Naive thymus-derived CD8-positive, alpha-beta T cell (primary cell): ENCODE data around the gene TREM1. TPM values are rescaled to one million over a fixed set of nuclear protein-coding genes. Genes with fewer than 3 reads are reported as not detected.
"Not testable (repeated sequence)": the region's sequence is repeated elsewhere in the genome, so short reads cannot be mapped to it uniquely, and the experiment has no call there.

Source experiments
- ATAC-seq, 2 donors: fragments of 150-1000 bp; cut with Tn5 transposase in 1 of 2; sonication (Bioruptor Pico), chemical (Tn5 transposase) in 1 of 2; 1 replicate in 1 of 2; 2 replicates in 1 of 2; pipeline ENCODE4 v1.10.0; 2021; ENCODE audit warnings: mild to moderate bottlenecking in 2 of 2, moderate library complexity in 2 of 2
- POLR2A ChIA-PET: fragments of 350-600 bp; sonication (Branson Sonifier 250); formaldehyde crosslinking; loops from one replicate; lab custom pipeline; 2021; ENCODE audit warnings: antibody characterized with exemption; lab: Charles Lee
- DNase-seq, 10 donors: peaks; one replicate each; pipeline versions ENCODE4 v3.0.0 to v3.0.0-alpha.2; 2020 to 2022
- H3K27ac Mint-ChIP-seq, 10 donors: one replicate each; pipeline ENCODE4 v1.8.0; 2020 to 2022; ENCODE audit warnings: mild to moderate bottlenecking in 10 of 10, mixed read lengths in 10 of 10, moderate library complexity in 4 of 10, inconsistent platforms in 1 of 10
- H3K27me3 Mint-ChIP-seq, 5 donors: one replicate each; pipeline ENCODE4 v1.8.0; 2021 to 2022; ENCODE audit warnings: mixed read lengths in 5 of 5
- H3K36me3 Mint-ChIP-seq, 3 donors: one replicate each; pipeline ENCODE4 v1.8.0; 2020 to 2022; ENCODE audit warnings: mixed read lengths in 3 of 3, mild to moderate bottlenecking in 2 of 3, inconsistent platforms in 1 of 3
- H3K4me1 Mint-ChIP-seq, 4 donors: one replicate each; pipeline ENCODE4 v1.8.0; 2021 to 2022; ENCODE audit warnings: mixed read lengths in 4 of 4
- H3K4me3 Mint-ChIP-seq, 10 donors: one replicate each; pipeline ENCODE4 v1.8.0; 2020 to 2022; ENCODE audit warnings: mild to moderate bottlenecking in 10 of 10, mixed read lengths in 10 of 10, moderate library complexity in 6 of 10, inconsistent platforms in 1 of 10
- H3K9me3 Mint-ChIP-seq, 9 donors: one replicate each; pipeline ENCODE4 v1.8.0; 2020 to 2022; ENCODE audit warnings: mixed read lengths in 9 of 9, mild to moderate bottlenecking in 3 of 9, inconsistent platforms in 1 of 9, moderate library complexity in 1 of 9
- polyA plus RNA-seq, 3 donors: library from polyadenylated mRNA; unstranded; fragments of 300-500 nt; fragmentation: Illumina TruSeq; gene quantifications; one replicate each; pipeline ENCODE4 v1.2.3, GENCODE V29; 2021
- total RNA-seq, 8 experiments: library from RNA in 2 of 8; stranded (reverse) in 2 of 8; gene quantifications; one replicate each; pipeline ENCODE4 v1.2.3 and lab custom pipeline; 2021 to 2026

Gene TREM1
- total and polyA plus RNA-seq, 5 experiments from 2014 or later: 0.36 TPM; not detected in 4

DNA sequence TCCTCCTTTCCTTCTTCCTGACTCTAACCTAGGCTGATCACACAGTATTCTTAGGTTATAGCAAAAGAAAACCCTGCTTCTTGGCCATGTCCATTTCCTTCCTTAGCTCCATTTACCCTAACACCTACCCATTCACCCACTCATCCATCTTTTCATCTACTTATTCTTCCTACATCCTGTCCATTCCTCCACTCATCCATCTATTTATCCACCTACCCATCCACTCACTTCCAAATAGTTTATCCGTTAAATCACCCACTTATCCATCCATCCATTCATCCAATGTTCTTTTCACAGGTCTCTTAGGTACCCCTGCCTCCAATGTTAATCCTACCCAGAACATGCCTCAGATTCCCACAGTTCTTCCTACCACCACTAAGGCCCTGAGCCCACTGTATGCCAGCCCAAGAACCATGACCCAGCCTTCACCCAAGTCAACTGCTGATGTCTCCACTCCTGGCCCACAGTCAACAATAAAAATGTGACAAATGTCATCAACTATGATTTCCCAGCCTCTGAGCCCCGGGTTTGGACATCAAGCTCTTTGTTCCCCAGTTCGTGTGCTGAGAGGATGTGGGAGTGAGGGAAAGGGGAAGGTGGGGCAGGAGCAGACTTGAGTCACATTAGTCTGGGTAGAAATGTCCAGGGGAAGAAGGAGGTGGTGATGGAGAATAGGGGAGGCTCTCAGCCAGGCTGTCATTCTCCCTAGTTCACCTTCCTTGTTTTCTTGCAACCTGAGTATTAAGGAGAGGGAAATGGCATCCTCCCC lies 33.9 kb downstream of the TREM1 start:
- Mint-ChIP-seq H3K9me3 (peaks cover 0 to 2% (median 0%) of the 10 kb centered on the region in 9 donors), H3K27ac (peak overlapping the region in 1 of 10 donors; percentile 0), H3K4me3 (no peak overlapping the region), H3K27me3 (peaks cover 0 to 3% (median 0%) of the 10 kb centered on the region in 5 donors), H3K36me3 (peaks cover 0 to under 1% (median 0%) of the 10 kb centered on the region in 3 donors), H3K4me1 (peaks cover 15 to 29% (median 18%) of the 10 kb centered on the region in 4 donors)
- POLR2A ChIA-PET: no interaction called here
- DNase-seq: no peak
- no peak for ATAC-seq

DNA sequence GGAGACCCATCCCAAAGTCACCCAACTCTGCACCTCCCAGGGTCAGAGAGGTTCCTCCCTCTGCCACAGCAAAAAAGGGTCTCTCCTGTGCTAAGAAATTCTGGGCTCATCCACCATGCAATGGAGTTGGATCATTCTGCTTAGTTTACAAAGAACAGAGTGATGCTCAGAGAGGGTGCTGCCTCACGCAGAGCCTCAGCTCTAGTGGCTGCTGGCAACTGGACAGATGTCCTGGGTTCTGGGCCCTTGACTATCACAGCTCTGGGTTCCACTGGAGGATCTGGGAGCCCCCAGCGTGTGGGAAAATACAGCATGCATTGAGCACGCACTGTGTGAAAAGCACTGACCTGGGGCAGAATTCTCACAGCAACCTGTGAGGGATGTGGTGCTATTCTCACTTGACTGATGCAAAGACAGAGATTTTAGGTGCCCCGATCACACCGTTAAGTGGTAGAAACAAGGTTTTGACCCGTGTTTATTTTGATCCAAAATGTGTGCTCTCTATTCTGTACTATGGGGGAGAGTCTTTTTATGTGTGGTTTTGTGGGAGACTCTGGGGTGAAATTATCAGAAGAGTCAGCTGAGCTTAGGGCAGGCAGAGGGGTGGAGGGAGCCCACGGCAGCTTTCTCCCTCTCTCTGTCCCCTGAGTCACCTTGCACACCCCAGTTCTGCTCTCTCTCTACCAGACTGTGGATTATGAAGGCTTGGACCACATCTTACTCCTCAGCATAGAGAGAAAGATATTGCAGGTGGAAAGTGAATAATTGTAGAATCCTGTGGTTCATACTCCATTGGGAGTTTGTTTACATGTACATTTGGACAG lies 38.4 kb downstream of the TREM1 start:
- peaks cover 14 to 30% (median 23%) of the 10 kb centered on the region in 4 donors for H3K4me1 Mint-ChIP-seq
- peak in 1 of 2 donors; percentile 36 for ATAC-seq
- H3K9me3 Mint-ChIP-seq: peaks cover 0 to 4% (median 0%) of the 10 kb centered on the region in 9 donors
- POLR2A ChIA-PET: no interaction called here
- H3K27ac Mint-ChIP-seq: peak overlapping the region in 7 of 10 donors; percentile 11 to 87 (median 58)
- H3K36me3 Mint-ChIP-seq: no peaks in the 10 kb centered on the region
- H3K4me3 Mint-ChIP-seq: peak overlapping the region in 6 of 10 donors; percentile 20 to 49 (median 31)
- DNase-seq: no peak
- H3K27me3 Mint-ChIP-seq: peaks cover 0 to 3% (median 0%) of the 10 kb centered on the region in 5 donors

DNA sequence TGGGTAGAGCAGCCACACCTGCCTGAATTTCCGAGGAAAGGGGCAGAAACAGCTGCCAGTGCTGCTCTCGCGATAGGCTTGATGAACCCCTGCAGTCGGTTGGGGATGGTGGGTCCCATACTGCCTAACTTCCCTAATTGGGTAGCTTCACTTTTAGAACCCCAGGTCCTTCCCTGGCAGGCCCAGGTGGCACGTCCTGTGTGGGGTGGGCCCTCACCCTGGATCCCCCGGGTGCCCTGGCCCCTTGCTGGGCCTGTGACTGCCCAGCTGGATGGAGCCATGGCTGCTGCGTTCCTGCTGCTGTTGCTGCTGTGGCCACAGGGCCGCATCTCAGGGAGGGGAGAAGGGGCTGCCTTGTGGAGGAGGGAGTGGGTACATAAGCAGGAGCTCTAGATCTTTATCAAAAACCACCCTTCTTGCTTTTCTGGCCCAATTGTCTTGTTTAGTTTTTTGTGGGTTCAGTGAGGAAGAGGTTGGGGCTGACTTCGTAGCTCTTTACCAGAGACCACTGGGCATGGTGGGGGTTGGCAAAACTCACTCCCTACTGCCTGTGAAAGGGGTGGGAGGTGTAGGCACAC lies 39.1 kb downstream of the TREM1 start:
- Mint-ChIP-seq H3K27me3 (peaks cover 0 to 3% (median 0%) of the 10 kb centered on the region in 5 donors), H3K4me1 (peaks cover 14 to 36% (median 26%) of the 10 kb centered on the region in 4 donors), H3K36me3 (no peaks in the 10 kb centered on the region), H3K4me3 (peak overlapping the region in 6 of 10 donors; percentile 20 to 49 (median 31)), H3K27ac (peak overlapping the region in 7 of 10 donors; percentile 11 to 87 (median 58)), H3K9me3 (peaks cover 0 to 4% (median 0%) of the 10 kb centered on the region in 9 donors)
- ATAC-seq (peak in 1 of 2 donors; percentile 46), DNase-seq (peak in 1 of 10 donors; percentile 0)
- POLR2A ChIA-PET: no interaction called here

DNA sequence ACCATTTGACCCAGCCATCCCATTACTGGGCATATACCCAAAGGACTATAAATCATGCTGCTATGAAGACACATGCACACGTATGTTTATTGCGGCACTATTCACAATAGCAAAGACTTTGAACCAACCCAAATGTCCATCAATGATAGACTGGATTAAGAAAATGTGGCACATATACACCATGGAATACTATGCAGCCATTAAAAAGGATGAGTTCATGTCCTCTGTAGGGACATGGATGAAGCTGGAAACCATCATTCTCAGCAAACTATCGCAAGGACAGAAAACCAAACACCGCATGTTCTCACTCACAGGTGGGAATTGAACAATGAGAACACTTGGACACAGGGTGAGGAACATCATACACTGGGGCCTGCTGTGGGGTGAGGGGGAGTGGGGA lies 40.0 kb downstream of the TREM1 start:
- peaks cover 14 to 36% (median 26%) of the 10 kb centered on the region in 4 donors for H3K4me1 Mint-ChIP-seq
- peak overlapping the region in 1 of 10 donors; percentile 30 for H3K4me3 Mint-ChIP-seq
- H3K27me3 Mint-ChIP-seq, DNase-seq, ATAC-seq, H3K36me3 Mint-ChIP-seq, H3K27ac Mint-ChIP-seq, POLR2A ChIA-PET, H3K9me3 Mint-ChIP-seq: not testable (repeated sequence)

DNA sequence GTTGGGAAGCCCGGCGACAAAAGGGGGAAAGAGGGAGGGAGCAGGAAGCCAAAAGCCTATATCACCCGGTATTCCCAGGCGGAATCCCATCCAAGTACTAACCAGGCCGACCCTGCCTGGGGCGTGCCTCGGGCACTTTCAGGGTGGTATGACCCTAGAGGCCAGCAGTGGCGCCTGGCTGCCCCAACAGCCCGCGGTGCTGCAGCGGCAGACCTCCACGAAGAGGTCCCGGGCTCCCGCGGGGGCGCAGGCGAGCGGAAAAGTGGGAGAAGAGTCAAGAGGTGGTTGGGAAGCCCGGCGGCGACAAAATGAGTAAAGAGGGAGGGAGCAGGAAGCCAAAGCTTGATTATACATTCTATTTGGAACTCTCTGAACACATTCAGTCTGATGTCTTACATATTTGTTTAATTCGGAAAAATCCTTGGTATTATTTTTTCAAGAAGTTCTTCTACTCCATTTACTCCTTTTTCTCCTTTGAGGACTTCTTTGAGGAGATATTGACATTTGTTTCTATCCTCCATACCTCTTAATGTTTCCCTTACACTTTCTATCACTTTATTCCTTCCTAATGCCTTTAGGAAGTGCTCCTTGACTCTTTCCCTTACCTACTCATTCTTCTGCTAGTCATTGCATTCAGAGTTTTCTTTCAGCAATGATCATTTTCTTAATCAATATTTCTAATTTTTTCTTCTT lies 46.9 kb downstream of the TREM1 start:
- peaks cover 4 to 8% (median 7%) of the 10 kb centered on the region in 4 donors for H3K4me1 Mint-ChIP-seq
- DNase-seq (no peak), ATAC-seq (no peak)
- POLR2A ChIA-PET: no interaction called here
- no peaks in the 10 kb centered on the region for H3K36me3 Mint-ChIP-seq
- H3K4me3 Mint-ChIP-seq: no peak overlapping the region
- H3K27me3 Mint-ChIP-seq: peaks cover 11 to 30% (median 22%) of the 10 kb centered on the region in 5 donors
- H3K9me3 Mint-ChIP-seq: no peaks in the 10 kb centered on the region
- no peak overlapping the region for H3K27ac Mint-ChIP-seq

GRCh38 chr6:41237128-41237527 lies 49.4 kb downstream of the TREM1 start:
- Mint-ChIP-seq H3K9me3 (no peaks in the 10 kb centered on the region), H3K27me3 (peaks cover 11 to 30% (median 22%) of the 10 kb centered on the region in 5 donors), H3K4me3 (no peak overlapping the region), H3K27ac (no peak overlapping the region), H3K4me1 (peaks cover 0 to 6% (median 4%) of the 10 kb centered on the region in 4 donors), H3K36me3 (no peaks in the 10 kb centered on the region)
- POLR2A ChIA-PET: no interaction called here
- ATAC-seq (no peak), DNase-seq (no peak)

DNA sequence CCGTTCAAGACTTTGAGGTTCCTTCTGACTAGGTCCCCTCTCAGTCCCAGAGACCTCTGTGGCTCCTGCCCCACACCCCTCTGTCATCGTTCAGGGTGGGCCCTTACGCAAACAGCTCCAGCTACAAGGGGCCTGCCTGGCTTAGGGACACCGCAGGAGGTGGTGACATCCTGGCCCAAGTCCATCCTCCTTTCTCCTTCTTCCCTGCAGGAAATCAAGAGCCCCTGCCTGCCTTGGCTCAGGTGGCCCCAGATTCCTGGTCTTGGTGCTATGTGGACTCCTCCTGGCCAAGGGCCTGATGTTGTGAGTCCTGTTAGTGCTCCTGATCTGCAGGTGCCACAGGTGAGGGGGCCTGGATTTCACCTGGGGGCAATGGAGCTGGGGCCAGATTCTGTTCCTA lies 50.2 kb downstream of the TREM1 start:
- Mint-ChIP-seq H3K36me3 (no peaks in the 10 kb centered on the region), H3K9me3 (no peaks in the 10 kb centered on the region), H3K4me1 (peaks cover 0 to 6% (median 4%) of the 10 kb centered on the region in 4 donors), H3K4me3 (no peak overlapping the region), H3K27me3 (peaks cover 11 to 30% (median 22%) of the 10 kb centered on the region in 5 donors), H3K27ac (peak overlapping the region in 2 of 10 donors; percentile 15 to 41)
- ATAC-seq (no peak), DNase-seq (no peak)
- POLR2A ChIA-PET: no interaction called here

GRCh38 chr6:41232667-41233066 lies 53.8 kb downstream of the TREM1 start:
- peaks cover 3 to 10% (median 8%) of the 10 kb centered on the region in 5 donors for H3K27me3 Mint-ChIP-seq
- H3K4me1 Mint-ChIP-seq: peaks cover 0 to 8% (median 6%) of the 10 kb centered on the region in 4 donors
- no peaks in the 10 kb centered on the region for H3K9me3 Mint-ChIP-seq
- no peak for DNase-seq
- ATAC-seq: no peak
- POLR2A ChIA-PET: no interaction called here
- peak overlapping the region in 1 of 10 donors; percentile 40 for H3K27ac Mint-ChIP-seq
- no peak overlapping the region for H3K4me3 Mint-ChIP-seq
- H3K36me3 Mint-ChIP-seq: no peaks in the 10 kb centered on the region

GRCh38 chr6:41231246-41231645 lies 55.2 kb downstream of the TREM1 start:
- Mint-ChIP-seq H3K9me3 (no peaks in the 10 kb centered on the region), H3K4me3 (no peak overlapping the region), H3K36me3 (no peaks in the 10 kb centered on the region), H3K27ac (no peak overlapping the region), H3K4me1 (peaks cover 0 to 7% (median 6%) of the 10 kb centered on the region in 4 donors), H3K27me3 (peaks cover 0 to 8% (median 3%) of the 10 kb centered on the region in 5 donors)
- no peak for ATAC-seq
- POLR2A ChIA-PET: no interaction called here
- no peak for DNase-seq

GRCh38 chr6:41229721-41230120 lies 56.8 kb downstream of the TREM1 start:
- POLR2A ChIA-PET: no interaction called here
- Mint-ChIP-seq H3K9me3 (no peaks in the 10 kb centered on the region), H3K27ac (no peak overlapping the region), H3K4me1 (peaks cover 0 to 4% (median 1%) of the 10 kb centered on the region in 4 donors), H3K4me3 (no peak overlapping the region), H3K36me3 (no peaks in the 10 kb centered on the region), H3K27me3 (peaks cover 2 to 8% (median 3%) of the 10 kb centered on the region in 5 donors)
- no peak for DNase-seq
- ATAC-seq: no peak

GRCh38 chr6:41228616-41229015 lies 57.9 kb downstream of the TREM1 start:
- H3K4me1 Mint-ChIP-seq: peaks cover 0 to 8% (median 3%) of the 10 kb centered on the region in 4 donors
- H3K36me3 Mint-ChIP-seq: peaks cover 0 to 1% (median 0%) of the 10 kb centered on the region in 3 donors
- POLR2A ChIA-PET: no interaction called here
- ATAC-seq (no peak), DNase-seq (no peak)
- no peak overlapping the region for H3K4me3 Mint-ChIP-seq
- H3K9me3 Mint-ChIP-seq: no peaks in the 10 kb centered on the region
- no peak overlapping the region for H3K27ac Mint-ChIP-seq
- peaks cover 2 to 12% (median 5%) of the 10 kb centered on the region in 5 donors for H3K27me3 Mint-ChIP-seq

- no peak for DNase-seq
- Mint-ChIP-seq H3K36me3 (peaks cover 0 to 1% (median 0%) of the 10 kb centered on the region in 3 donors), H3K4me3 (no peak within 1 kb of the TSS), H3K27ac (peak within 1 kb of the TSS in 2 of 10 donors; percentile 47 to 51), H3K4me1 (peaks cover 3 to 8% (median 4%) of the 10 kb centered on the region in 4 donors), H3K9me3 (peaks cover 0 to 2% (median 0%) of the 10 kb centered on the region in 9 donors), H3K27me3 (peaks cover 2 to 12% (median 5%) of the 10 kb centered on the region in 5 donors)
- POLR2A ChIA-PET: no interaction called here
- ATAC-seq: no peak
These were observed 58.4 kb downstream of the TREM1 start, which contains the start of gene TREML4 for GRCh38 chr6:41228096-41228495. TSS of gene TREML4 (plus strand) at chr6:41228349. CDS start at chr6:41228428, 79 bp downstream.
